GM19240 (cell line): ENCODE measurements around the gene AP2A2.

Experiments
- DNase-seq: peaks from one replicate; pipeline ENCODE4 v3.0.0; 2011; ENCODE audit warnings: low spot score; ENCODE audit not compliant: insufficient read length

AP2A2 gene

GRCh38 chr11:1039481-1040427, 114.1 kb downstream of the AP2A2 start:
- no peak for DNase-seq

- no peak for DNase-seq
Measured at GRCh38 chr11:1040428-1041148, 114.9 kb downstream of the AP2A2 start.

- DNase-seq, result no peak
Measured at GRCh38 chr11:1041149-1041467, 115.4 kb downstream of the AP2A2 start.

- no peak for DNase-seq
Measured at GRCh38 chr11:1041471-1041870, 115.8 kb downstream of the AP2A2 start.

- no peak for DNase-seq
Measured at GRCh38 chr11:1041936-1042608, 116.4 kb downstream of the AP2A2 start.

- no peak for DNase-seq
Measured at GRCh38 chr11:1042626-1043562, 117.2 kb downstream of the AP2A2 start.

GRCh38 chr11:1043563-1044096, 118.0 kb downstream of the AP2A2 start:
- no peak for DNase-seq

GRCh38 chr11:1044160-1044559, 118.5 kb downstream of the AP2A2 start:
- DNase-seq, result no peak

GRCh38 chr11:1047595-1048156, 122.0 kb downstream of the AP2A2 start:
- no peak for DNase-seq

- DNase-seq, result no peak
Measured at GRCh38 chr11:1048375-1049070, 122.9 kb downstream of the AP2A2 start.

- no peak for DNase-seq
Measured at GRCh38 chr11:1049071-1049405, 123.4 kb downstream of the AP2A2 start.

GRCh38 chr11:1049431-1049891, 123.8 kb downstream of the AP2A2 start:
- no peak for DNase-seq

- no peak for DNase-seq
Measured at GRCh38 chr11:1049911-1050580, 124.4 kb downstream of the AP2A2 start.

- peak; percentile 92 for DNase-seq
Measured at GRCh38 chr11:1050581-1051355, 125.1 kb downstream of the AP2A2 start.

GRCh38 chr11:1051356-1052132, 125.9 kb downstream of the AP2A2 start:
- DNase-seq, result no peak

- DNase-seq, result no peak
Measured at GRCh38 chr11:1052133-1053011, 126.7 kb downstream of the AP2A2 start.
